SK-N-SH (cell line): ENCODE data around the gene RAB18. TPM values are rescaled to one million over a fixed set of nuclear protein-coding genes. Genes with fewer than 3 reads are reported as not detected.
A peak's percentile ranks its signal among the peaks of the same experiment; 100 is the strongest.

ENCODE experiments used
- CTCF ChIA-PET: fragments of 300-600, 350-600 bp; formaldehyde crosslinking; extraction: SDS; loops from one replicate; lab custom pipeline; 2021; lab: Yijun Ruan, JAX
- POLR2A ChIA-PET: fragments of 350-600 bp; sonication (Branson Sonifier 250); formaldehyde crosslinking; extraction: SDS; loops from one replicate; lab custom pipeline; 2020; ENCODE audit warnings: antibody characterized with exemption, inconsistent platforms; lab: Yijun Ruan, JAX
- DNase-seq: peaks from one replicate; pipeline ENCODE4 v3.0.0; 2012
- H2AFZ ChIP-seq: fragments of 200-600 bp; sonication (generic); 2 replicates; pipeline ENCODE4 v1.8.1; 2016; ENCODE audit warnings: antibody characterized with exemption, mild to moderate bottlenecking, low read depth
- H3F3A ChIP-seq: fragments of 200-600 bp; sonication (generic); replicated peaks from 2 replicates; pipeline ENCODE3; 2016; ENCODE audit warnings: antibody characterized with exemption, mild to moderate bottlenecking; ENCODE audit not compliant: insufficient read depth
- H3K27ac ChIP-seq, 2 experiments: fragments of 200-500 bp in 1 of 2; fragments of 200-600 bp in 1 of 2; sonication (Bioruptor generic) in 1 of 2; sonication (generic), shearing (Covaris generic) in 1 of 2; 2 replicates each; pipeline versions ENCODE4 v1.5.1 to v1.6.1; 2014 to 2016; ENCODE audit warnings: low read depth in 2 of 2, inconsistent platforms in 1 of 2, low read length in 1 of 2, mild to moderate bottlenecking in 1 of 2, mixed read lengths in 1 of 2
- H3K27me3 ChIP-seq: fragments of 200-600 bp; sonication (generic), shearing (Covaris generic); 2 replicates; pipeline ENCODE4 v1.6.1; 2016; ENCODE audit warnings: mixed run types; ENCODE audit not compliant: insufficient read depth
- H3K36me3 ChIP-seq, 2 experiments: fragments of 200-500 bp in 1 of 2; fragments of 200-600 bp in 1 of 2; sonication (Bioruptor generic) in 1 of 2; sonication (generic) in 1 of 2; replicated peaks in 1 of 2; 2 replicates each; pipeline versions ENCODE3 to v1.5.1; 2014 to 2016; ENCODE audit warnings: low read length in 1 of 2, mild to moderate bottlenecking in 1 of 2; ENCODE audit not compliant: insufficient read depth in 2 of 2, control insufficient read depth in 1 of 2
- H3K4me1 ChIP-seq, 2 experiments: fragments of 200-500 bp in 1 of 2; fragments of 200-600 bp in 1 of 2; sonication (Bioruptor generic) in 1 of 2; sonication (generic), shearing (Covaris generic) in 1 of 2; 2 replicates each; pipeline versions ENCODE4 v1.5.1 to v1.6.1; 2014 to 2016; ENCODE audit warnings: low read depth in 1 of 2, low read length in 1 of 2, mixed run types in 1 of 2; ENCODE audit not compliant: insufficient read depth in 2 of 2, control insufficient read depth in 1 of 2
- H3K4me2 ChIP-seq: fragments of 200-600 bp; sonication (generic), shearing (Covaris generic); 2 replicates; pipeline ENCODE4 v1.6.1; 2017; ENCODE audit warnings: mixed run types
- H3K4me3 ChIP-seq, 2 experiments: fragments of 200-500 bp in 1 of 2; fragments of 200-600 bp in 1 of 2; sonication (Bioruptor generic) in 1 of 2; sonication (generic), shearing (Covaris generic) in 1 of 2; 2 replicates each; pipeline versions ENCODE4 v1.5.1 to v1.8.1; 2014 to 2016; ENCODE audit warnings: low read depth in 2 of 2, inconsistent platforms in 1 of 2, low read length in 1 of 2, mild to moderate bottlenecking in 1 of 2, mixed read lengths in 1 of 2, moderate library complexity in 1 of 2
- H3K79me2 ChIP-seq: fragments of 200-600 bp; sonication (generic); 2 replicates; pipeline ENCODE4 v1.8.1; 2017; ENCODE audit warnings: mild to moderate bottlenecking; ENCODE audit not compliant: insufficient read depth
- H3K9ac ChIP-seq: fragments of 200-600 bp; sonication (generic); 2 replicates; pipeline ENCODE4 v1.6.1; 2017; ENCODE audit warnings: mixed run types
- H3K9me2 ChIP-seq: fragments of 200-600 bp; sonication (generic); 2 replicates; pipeline ENCODE4 v1.6.1; 2017; ENCODE audit warnings: mixed run types
- H3K9me3 ChIP-seq: fragments of 200-600 bp; sonication (generic); 2 replicates; pipeline ENCODE4 v1.6.1; 2017; ENCODE audit warnings: mixed run types, mild to moderate bottlenecking, moderate library complexity
- H4K20me1 ChIP-seq: fragments of 200-600 bp; sonication (generic); 2 replicates; pipeline ENCODE4 v1.6.1; 2017; ENCODE audit warnings: mild to moderate bottlenecking, mixed run types; ENCODE audit not compliant: insufficient read depth
- CHD2 ChIP-seq: fragments of 150-350 bp; IDR thresholded peaks from 2 replicates; pipeline ENCODE4 v1.6.1; 2018; ENCODE audit warnings: low read length; ENCODE audit not compliant: partially characterized antibody
- EP300 ChIP-seq, 2 experiments: IDR thresholded peaks; 2 replicates each; pipeline versions ENCODE4 v1.4.0 to v1.6.1; 2012; ENCODE audit warnings: borderline replicate concordance in 1 of 2, low read depth in 1 of 2, low read length in 1 of 2
- FOXM1 ChIP-seq: IDR thresholded peaks from 2 replicates; pipeline ENCODE4 v1.4.0; 2012; ENCODE audit warnings: low read depth, mild to moderate bottlenecking
- GABPA ChIP-seq: IDR thresholded peaks from 2 replicates; pipeline ENCODE4 v1.4.0; 2012; ENCODE audit warnings: low read depth, mild to moderate bottlenecking
- GATA2 ChIP-seq: sonication (generic); formaldehyde crosslinking; IDR thresholded peaks from 2 replicates; pipeline ENCODE4 v1.5.0; 2020; ENCODE audit warnings: mild to moderate bottlenecking, missing genetic modification reagents
- JUND ChIP-seq: IDR thresholded peaks from 2 replicates; pipeline ENCODE4 v1.4.0; 2012
- MEF2A ChIP-seq: IDR thresholded peaks from 2 replicates; pipeline ENCODE4 v1.4.0; 2012; ENCODE audit warnings: low read depth, borderline replicate concordance
- NRF1 ChIP-seq: IDR thresholded peaks from 2 replicates; pipeline ENCODE4 v1.6.1; 2012; ENCODE audit warnings: low read depth, mild to moderate bottlenecking, low read length
- POLR2AphosphoS5 ChIP-seq: IDR thresholded peaks from 2 replicates; pipeline ENCODE4 v1.6.1; 2012; ENCODE audit warnings: low read depth, low read length
- RCOR1 ChIP-seq: fragments of 150-350 bp; IDR thresholded peaks from 2 replicates; pipeline ENCODE4 v1.6.1; 2017; ENCODE audit warnings: antibody characterized with exemption, low read length
- RFX5 ChIP-seq: IDR thresholded peaks from 2 replicates; pipeline ENCODE4 v1.6.1; 2012; ENCODE audit warnings: mild to moderate bottlenecking, improper control_type of control experiment, low read length
- SMC3 ChIP-seq: IDR thresholded peaks from 2 replicates; pipeline ENCODE4 v1.6.1; 2012; ENCODE audit warnings: low read depth, low read length, improper control_type of control experiment
- TCF12 ChIP-seq: IDR thresholded peaks from 2 replicates; pipeline ENCODE4 v1.4.0; 2012
- TEAD4 ChIP-seq: IDR thresholded peaks from 2 replicates; pipeline ENCODE4 v1.4.0; 2012; ENCODE audit warnings: mild to moderate bottlenecking, borderline replicate concordance; ENCODE audit not compliant: insufficient read depth
- WGBS: methylation state at CpG from one replicate; pipeline ENCODE4 v1.1.6; 2017; ENCODE audit warnings: low lambda C conversion rate; 5-methylcytosine and 5-hydroxymethylcytosine counted together
- polyA plus RNA-seq, 3 experiments: library from polyadenylated mRNA; depleted of rRNA; stranded (reverse); fragments of >200 nt; gene quantifications; 2 replicates each; pipeline ENCODE4 v1.2.3, GENCODE V29; 2012
- TF ChIP-seq, protein P1 (sequence below): fragments of 150-350 bp; IDR thresholded peaks from 2 replicates; pipeline ENCODE4 v1.6.1; 2017; ENCODE audit warnings: antibody characterized with exemption, low read length, low read depth, borderline replicate concordance
- TF ChIP-seq, protein P2 (sequence below): IDR thresholded peaks from 2 replicates; pipeline ENCODE4; 2012
- TF ChIP-seq, protein P3 (sequence below): fragments of 200-600 bp; sonication (generic); IDR thresholded peaks from 2 replicates; pipeline ENCODE4 v1.6.1; 2017; ENCODE audit warnings: antibody characterized with exemption, mild to moderate bottlenecking, moderate library complexity
- TF ChIP-seq, protein P4 (sequence below): IDR thresholded peaks from 2 replicates; pipeline ENCODE4 v1.4.0; 2012; ENCODE audit warnings: low read depth, borderline replicate concordance

Gene RAB18
- polyA plus RNA-seq, 1 of the 3 experiments (the other 2 are of a cell fraction) = 10.2 TPM

DNA sequence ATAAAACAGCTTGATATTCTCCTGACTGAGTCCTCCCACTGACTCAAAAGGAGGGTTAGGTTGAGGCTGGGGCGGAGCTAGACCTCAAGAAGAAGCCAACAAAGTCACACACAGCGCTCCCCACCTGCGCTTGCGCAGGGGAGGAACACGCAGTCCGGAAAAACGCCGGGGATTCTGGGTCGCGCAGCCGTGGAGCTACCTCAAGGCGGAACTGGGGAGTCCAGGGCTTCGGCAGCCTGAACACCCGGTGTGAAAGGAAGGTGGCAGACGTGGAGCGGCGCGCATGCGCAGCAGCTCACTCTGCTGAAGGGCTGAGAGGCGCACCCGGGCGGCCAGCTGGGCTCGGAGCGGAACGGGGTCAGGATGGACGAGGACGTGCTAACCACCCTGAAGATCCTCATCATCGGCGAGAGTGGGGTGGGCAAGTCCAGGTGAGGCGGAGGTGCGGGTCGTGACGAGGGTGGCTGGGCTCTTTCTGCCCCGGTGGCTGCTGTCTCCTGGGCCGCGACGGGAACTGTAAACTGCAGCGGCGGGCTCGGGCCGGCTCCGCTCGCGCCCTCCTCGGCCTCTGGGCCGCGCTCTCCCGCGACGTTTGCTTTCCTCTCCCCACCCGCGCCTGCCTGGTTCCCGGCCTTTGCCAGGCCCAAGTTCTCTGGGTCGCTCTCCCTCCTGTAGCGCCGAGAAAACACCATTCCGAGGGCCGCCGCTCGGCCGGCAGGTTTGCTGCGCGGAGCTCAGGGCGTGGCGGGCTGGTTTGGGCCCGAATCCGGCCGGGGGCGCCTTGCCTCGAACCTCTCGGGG is at the start of gene RAB18 (continued):
- TF ChIP-seq GATA2 (CRISPR knock-in tag) (no peak), RFX5 (no peak), RCOR1 (peak; percentile 68; the same call in 1 of the 2 replicates), MEF2A (no peak), TCF12 (no peak)
- TF ChIP-seq, protein P1, sequence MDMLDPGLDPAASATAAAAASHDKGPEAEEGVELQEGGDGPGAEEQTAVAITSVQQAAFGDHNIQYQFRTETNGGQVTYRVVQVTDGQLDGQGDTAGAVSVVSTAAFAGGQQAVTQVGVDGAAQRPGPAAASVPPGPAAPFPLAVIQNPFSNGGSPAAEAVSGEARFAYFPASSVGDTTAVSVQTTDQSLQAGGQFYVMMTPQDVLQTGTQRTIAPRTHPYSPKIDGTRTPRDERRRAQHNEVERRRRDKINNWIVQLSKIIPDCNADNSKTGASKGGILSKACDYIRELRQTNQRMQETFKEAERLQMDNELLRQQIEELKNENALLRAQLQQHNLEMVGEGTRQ = no peak
- TF ChIP-seq, protein P2, sequence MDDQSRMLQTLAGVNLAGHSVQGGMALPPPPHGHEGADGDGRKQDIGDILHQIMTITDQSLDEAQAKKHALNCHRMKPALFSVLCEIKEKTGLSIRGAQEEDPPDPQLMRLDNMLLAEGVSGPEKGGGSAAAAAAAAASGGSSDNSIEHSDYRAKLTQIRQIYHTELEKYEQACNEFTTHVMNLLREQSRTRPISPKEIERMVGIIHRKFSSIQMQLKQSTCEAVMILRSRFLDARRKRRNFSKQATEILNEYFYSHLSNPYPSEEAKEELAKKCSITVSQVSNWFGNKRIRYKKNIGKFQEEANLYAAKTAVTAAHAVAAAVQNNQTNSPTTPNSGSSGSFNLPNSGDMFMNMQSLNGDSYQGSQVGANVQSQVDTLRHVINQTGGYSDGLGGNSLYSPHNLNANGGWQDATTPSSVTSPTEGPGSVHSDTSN = no peak
- TF ChIP-seq, protein P3, sequence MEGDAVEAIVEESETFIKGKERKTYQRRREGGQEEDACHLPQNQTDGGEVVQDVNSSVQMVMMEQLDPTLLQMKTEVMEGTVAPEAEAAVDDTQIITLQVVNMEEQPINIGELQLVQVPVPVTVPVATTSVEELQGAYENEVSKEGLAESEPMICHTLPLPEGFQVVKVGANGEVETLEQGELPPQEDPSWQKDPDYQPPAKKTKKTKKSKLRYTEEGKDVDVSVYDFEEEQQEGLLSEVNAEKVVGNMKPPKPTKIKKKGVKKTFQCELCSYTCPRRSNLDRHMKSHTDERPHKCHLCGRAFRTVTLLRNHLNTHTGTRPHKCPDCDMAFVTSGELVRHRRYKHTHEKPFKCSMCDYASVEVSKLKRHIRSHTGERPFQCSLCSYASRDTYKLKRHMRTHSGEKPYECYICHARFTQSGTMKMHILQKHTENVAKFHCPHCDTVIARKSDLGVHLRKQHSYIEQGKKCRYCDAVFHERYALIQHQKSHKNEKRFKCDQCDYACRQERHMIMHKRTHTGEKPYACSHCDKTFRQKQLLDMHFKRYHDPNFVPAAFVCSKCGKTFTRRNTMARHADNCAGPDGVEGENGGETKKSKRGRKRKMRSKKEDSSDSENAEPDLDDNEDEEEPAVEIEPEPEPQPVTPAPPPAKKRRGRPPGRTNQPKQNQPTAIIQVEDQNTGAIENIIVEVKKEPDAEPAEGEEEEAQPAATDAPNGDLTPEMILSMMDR = no peak; the same call in 1 of the 2 replicates
- TF ChIP-seq, all 33 proteins: peak for 12

DNA sequence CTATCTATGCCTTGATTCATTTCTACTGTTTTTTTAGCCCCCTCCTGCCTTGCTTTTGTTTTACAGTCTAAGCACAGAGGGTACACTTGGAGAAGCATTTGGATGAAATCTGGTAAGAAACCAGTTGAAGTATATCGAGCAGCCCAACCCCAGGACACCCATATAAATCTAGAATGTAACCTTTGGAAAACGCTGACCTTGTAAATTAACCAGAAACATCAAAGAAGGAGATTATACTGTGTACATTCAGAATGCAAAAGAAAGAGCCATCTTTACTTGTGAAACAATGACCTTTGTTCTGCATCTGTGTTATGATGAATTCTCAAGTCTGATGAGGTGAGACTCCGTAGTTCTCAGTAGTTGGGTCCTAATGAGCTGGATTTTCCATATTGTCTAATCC is 49.3 kb upstream of the RAB18 start:
- no peak overlapping the region for H3K4me3 ChIP-seq
- CTCF ChIA-PET = no interaction called here
- H4K20me1 ChIP-seq = no peaks in the 10 kb centered on the region
- H3K27ac ChIP-seq = no peak overlapping the region
- no peaks in the 10 kb centered on the region for H3K79me2 ChIP-seq
- no peak for DNase-seq
- no peaks in the 10 kb centered on the region for H3K36me3 ChIP-seq
- 0% methylated on average over 3 of the region's 3 CpGs for WGBS
- no peak overlapping the region for H3K9ac ChIP-seq
- TF ChIP-seq TCF12 (no peak), GABPA (no peak), CHD2 (no peak), FOXM1 (no peak), EP300 (IDR thresholded peaks at IDR 0.05; ENCODE audit: borderline replicate concordance in 1 of 2, low read depth in 1 of 2, low read length in 1 of 2) (no peak), SMC3 (no peak), POLR2AphosphoS5 (no peak), TEAD4 (no peak), JUND (no peak), NRF1 (no peak)
- TF ChIP-seq, protein P4, sequence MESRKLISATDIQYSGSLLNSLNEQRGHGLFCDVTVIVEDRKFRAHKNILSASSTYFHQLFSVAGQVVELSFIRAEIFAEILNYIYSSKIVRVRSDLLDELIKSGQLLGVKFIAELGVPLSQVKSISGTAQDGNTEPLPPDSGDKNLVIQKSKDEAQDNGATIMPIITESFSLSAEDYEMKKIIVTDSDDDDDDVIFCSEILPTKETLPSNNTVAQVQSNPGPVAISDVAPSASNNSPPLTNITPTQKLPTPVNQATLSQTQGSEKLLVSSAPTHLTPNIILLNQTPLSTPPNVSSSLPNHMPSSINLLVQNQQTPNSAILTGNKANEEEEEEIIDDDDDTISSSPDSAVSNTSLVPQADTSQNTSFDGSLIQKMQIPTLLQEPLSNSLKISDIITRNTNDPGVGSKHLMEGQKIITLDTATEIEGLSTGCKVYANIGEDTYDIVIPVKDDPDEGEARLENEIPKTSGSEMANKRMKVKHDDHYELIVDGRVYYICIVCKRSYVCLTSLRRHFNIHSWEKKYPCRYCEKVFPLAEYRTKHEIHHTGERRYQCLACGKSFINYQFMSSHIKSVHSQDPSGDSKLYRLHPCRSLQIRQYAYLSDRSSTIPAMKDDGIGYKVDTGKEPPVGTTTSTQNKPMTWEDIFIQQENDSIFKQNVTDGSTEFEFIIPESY = no peak
- TF ChIP-seq, protein P2 = no peak
- TF ChIP-seq, protein P1 = no peak
- TF ChIP-seq, all 33 proteins: peak for 0
- H3K27me3 ChIP-seq = peaks cover 12% of the 10 kb centered on the region; the same call in 1 of the 2 replicates
- no peaks in the 10 kb centered on the region for H3F3A ChIP-seq
- no peaks in the 10 kb centered on the region; the same call in 1 of the 2 replicates for H3K9me2 ChIP-seq
- H2AFZ ChIP-seq = no peak overlapping the region
- H3K9me3 ChIP-seq = no peaks in the 10 kb centered on the region
- H3K4me2 ChIP-seq = no peak overlapping the region
- POLR2A ChIA-PET = no interaction called here
- no peaks in the 10 kb centered on the region for H3K4me1 ChIP-seq
